ENCODE measurements around the gene TMX1. TPM values are rescaled to one million over a fixed set of nuclear protein-coding genes. Genes with fewer than 3 reads are reported as not detected.

TMX1 gene
- total RNA-seq, 1 experiment from 2014 or later, result 46.2 TPM

GRCh38 chr14:51224551-51224950 is 15.5 kb upstream of the TMX1 start:
- Histone ChIP-seq H3K4me1 (ENCODE audit: control insufficient read depth in 1 of 2, insufficient read depth in 2 of 2, low read length in 2 of 2) (peaks cover 0 to 3% of the 10 kb centered on the region in 2 experiments; a peak in 1 of 4 replicates), H3K27ac (ENCODE audit: low read depth, low read length) (no peak overlapping the region), H3K9me3 (ENCODE audit: control insufficient read depth in 1 of 2, insufficient read depth in 1 of 2, low read depth in 1 of 2, low read length in 2 of 2) (no peaks in the 10 kb centered on the region), H4K20me1 (ENCODE audit: insufficient read depth) (no peaks in the 10 kb centered on the region), H3K27me3 (ENCODE audit: insufficient read depth, low read length) (no peaks in the 10 kb centered on the region), H2AFZ (ENCODE audit: low read depth, low read length, poor library complexity, severe bottlenecking) (no peak overlapping the region), H3K9me2 (ENCODE audit: insufficient read depth) (no peaks in the 10 kb centered on the region), H3K9ac (ENCODE audit: low read length) (no peak overlapping the region), H3K4me2 (ENCODE audit: low read length) (no peak overlapping the region), H3K36me3 (ENCODE audit: control insufficient read depth in 1 of 2, insufficient read depth in 2 of 2, low read length in 2 of 2) (no peaks in the 10 kb centered on the region), H3K4me3 (replicated peaks in 1 of 2; ENCODE audit: low read depth in 1 of 2, low read length in 2 of 2) (no peak overlapping the region), H3K79me2 (ENCODE audit: insufficient read depth, low read length) (no peaks in the 10 kb centered on the region)
- ChIA-PET RAD21 (ENCODE audit: low non-redundant PET in 1 of 2, low total read pairs in 2 of 2, uncharacterized antibody in 2 of 2, unreplicated experiment in 2 of 2) (no interaction called here), CTCF (no interaction called here), POLR2A (no interaction called here)
- intact Hi-C loops (cut with micrococcal nuclease), result no loop called here
- TF ChIP-seq CEBPB (IDR thresholded peaks at IDR 0.05; ENCODE audit: low read depth) (no peak), TCF7L2 (IDR thresholded peaks at IDR 0.05; ENCODE audit: borderline replicate concordance, extremely low read depth, insufficient read depth, insufficient read length) (no peak), POLR2A (IDR thresholded peaks at IDR 0.05; ENCODE audit: borderline replicate concordance, extremely low read depth, insufficient read depth, insufficient read length) (no peak), ELF1 (IDR thresholded peaks at IDR 0.05; ENCODE audit: borderline replicate concordance, low read depth) (no peak), EZH2phosphoT487 (IDR thresholded peaks at IDR 0.05; ENCODE audit: borderline replicate concordance) (no peak), SIN3A (IDR thresholded peaks at IDR 0.05; ENCODE audit: low read depth) (no peak), CTCF (IDR thresholded peaks at IDR 0.05 in 2 of 3, conservative IDR thresholded peaks at IDR 0.05 in 1 of 3; ENCODE audit: borderline replicate concordance in 1 of 3, insufficient read depth in 1 of 3, low read depth in 2 of 3, low read length in 2 of 3) (no peak), SP1 (IDR thresholded peaks at IDR 0.05; ENCODE audit: low read depth) (no peak), RAD21 (IDR thresholded peaks at IDR 0.05; ENCODE audit: low read depth) (no peak), REST (IDR thresholded peaks at IDR 0.05; ENCODE audit: low read depth) (no peak), YY1 (IDR thresholded peaks at IDR 0.05; ENCODE audit: extremely low read depth, insufficient replicate concordance, low read depth, low read length) (no peak), ZBTB33 (IDR thresholded peaks at IDR 0.05; ENCODE audit: extremely low read depth, insufficient replicate concordance, low read length) (no peak), FOSL1 (IDR thresholded peaks at IDR 0.05; ENCODE audit: low read depth) (no peak), JUND (IDR thresholded peaks at IDR 0.05) (no peak)
- no peak for ATAC-seq
- BruUV-seq (replicated peaks), result no TSS peak
- DNase-seq (ENCODE audit: low read depth, low spot score), result no peak
